VCaP (cell line): ENCODE results near the gene CYP4F22.

Experiments
- H3K27ac ChIP-seq: fragments of 450-650 bp; 2 replicates; pipeline ENCODE4 v1.5.1; 2017
- CTCF ChIP-seq: fragments of 450-650 bp; conservative IDR thresholded peaks from 2 replicates; pipeline ENCODE4 v1.5.1; 2017; ENCODE audit warnings: mild to moderate bottlenecking, moderate library complexity

Gene CYP4F22

GRCh38 chr19:15517778-15518177 lies 9.5 kb downstream of the CYP4F22 start:
- no peak overlapping the region for H3K27ac ChIP-seq
- no peak for TF ChIP-seq CTCF

GRCh38 chr19:15519433-15519976 lies 11.2 kb downstream of the CYP4F22 start:
- H3K27ac ChIP-seq: no peak overlapping the region

GRCh38 chr19:15524781-15525180 lies 16.5 kb downstream of the CYP4F22 start:
- no peak for TF ChIP-seq CTCF

More at GRCh38 chr19:15519433-15519976, 11.2 kb downstream of the CYP4F22 start:
- TF ChIP-seq CTCF: no peak

GRCh38 chr19:15525291-15525690 lies 17.0 kb downstream of the CYP4F22 start:
- no peak for TF ChIP-seq CTCF
- H3K27ac ChIP-seq: no peak overlapping the region

More at GRCh38 chr19:15524781-15525180, 16.5 kb downstream of the CYP4F22 start:
- no peak overlapping the region for H3K27ac ChIP-seq

- no peak overlapping the region for H3K27ac ChIP-seq
- no peak for TF ChIP-seq CTCF
These were observed 18.1 kb downstream of the CYP4F22 start for GRCh38 chr19:15526408-15526807.

- no peak for TF ChIP-seq CTCF
- no peak overlapping the region for H3K27ac ChIP-seq
These were observed 19.4 kb downstream of the CYP4F22 start for GRCh38 chr19:15527705-15528104.

GRCh38 chr19:15529774-15530372 lies 21.5 kb downstream of the CYP4F22 start:
- no peak for TF ChIP-seq CTCF
- no peak overlapping the region for H3K27ac ChIP-seq
